K562 (cell line): ENCODE measurements around the gene CARD9. TPM values are rescaled to one million over a fixed set of nuclear protein-coding genes. Genes with fewer than 3 reads are reported as not detected.

ENCODE experiments used
- ATAC-seq: fragments of 200-7000 bp; cut with Tn5 transposase; 3 replicates; pipeline ENCODE4 v1.9.1; 2020; ENCODE audit warnings: moderate library complexity
- BruUV-seq: library from RNA; stranded (reverse); fragments of 400-500 nt; replicated peaks from 2 replicates; lab custom pipeline; 2021; lab: Mats Ljungman, UMichigan
- CTCF ChIA-PET: fragments of 300-600 bp; formaldehyde crosslinking; extraction: SDS; loops from one replicate; lab custom pipeline; 2021; ENCODE audit warnings: low intra/inter-chr PET ratio; lab: Yijun Ruan, JAX
- POLR2A ChIA-PET: fragments of 300-600, 350-650 bp; sonication (Branson Sonifier 250); formaldehyde crosslinking; extraction: SDS; loops from one replicate; lab custom pipeline; 2021; ENCODE audit warnings: antibody characterized with exemption, inconsistent platforms; lab: Yijun Ruan, JAX
- DNase-seq, 4 experiments: peaks; one replicate each; pipeline versions ENCODE4 v3.0.0 to v3.0.0-alpha.2; 2011 to 2018; ENCODE audit warnings: low spot score in 3 of 4, mixed read lengths in 3 of 4; ENCODE audit errors: extremely low read depth in 1 of 4
- FAIRE-seq: peaks from 2 replicates; lab custom pipeline; 2011; peaks lifted over from hg19 to GRCh38; lab: Jason Lieb, UNC
- H2AFZ ChIP-seq: 2 replicates; pipeline ENCODE4 v1.6.0; 2011; ENCODE audit warnings: low read depth, low read length, control low read depth, inconsistent platforms
- H3K27ac ChIP-seq: fragments of 200-600 bp; 3 replicates; pipeline ENCODE4 v1.8.0; 2011; ENCODE audit warnings: low read depth, mild to moderate bottlenecking, control low read depth, inconsistent platforms, low read length, moderate library complexity, mixed read lengths; ENCODE audit errors: extremely low read depth
- H3K27me3 ChIP-seq, 2 experiments: fragments of 300-600 bp in 1 of 2; 2 replicates in 1 of 2; 3 replicates in 1 of 2; pipeline versions ENCODE4 v1.6.0 to v1.8.0; 2011; ENCODE audit warnings: inconsistent platforms in 2 of 2, low read length in 2 of 2, mild to moderate bottlenecking in 1 of 2, mixed read lengths in 1 of 2, moderate library complexity in 1 of 2; ENCODE audit not compliant: control insufficient read depth in 2 of 2, insufficient read depth in 2 of 2
- H3K36me3 ChIP-seq: fragments of 300-600 bp; 3 replicates; pipeline ENCODE4 v1.8.0; 2011; ENCODE audit warnings: mild to moderate bottlenecking, low read length, inconsistent platforms; ENCODE audit not compliant: control insufficient read depth, insufficient read depth
- H3K4me1 ChIP-seq, 2 experiments: fragments of 200-600 bp in 1 of 2; replicated peaks in 1 of 2; 2 replicates in 1 of 2; 3 replicates in 1 of 2; pipeline versions ENCODE4 v1.5.1 to v1.8.0; 2011; ENCODE audit warnings: inconsistent platforms in 2 of 2, low read length in 2 of 2, mild to moderate bottlenecking in 1 of 2, mixed read lengths in 1 of 2, moderate library complexity in 1 of 2; ENCODE audit not compliant: control insufficient read depth in 2 of 2, insufficient read depth in 2 of 2
- H3K4me2 ChIP-seq: 2 replicates; pipeline ENCODE4 v1.6.1; 2011; ENCODE audit warnings: low read length, control low read depth, inconsistent platforms, mixed read lengths; ENCODE audit not compliant: insufficient read depth
- H3K4me3 ChIP-seq: fragments of 200-600 bp; sonication (generic), shearing (Covaris generic); 2 replicates; pipeline ENCODE4 v1.5.1; 2016; ENCODE audit warnings: control low read depth, inconsistent platforms
- H3K79me2 ChIP-seq: fragments of 200-600 bp; 3 replicates; pipeline ENCODE4 v1.8.0; 2011; ENCODE audit warnings: low read length, inconsistent platforms; ENCODE audit not compliant: control insufficient read depth, insufficient read depth
- H3K9ac ChIP-seq, 2 experiments: 2 replicates each; pipeline versions ENCODE4 v1.6.0 to v1.6.1; 2011; ENCODE audit warnings: low read depth in 2 of 2, low read length in 2 of 2, control low read depth in 1 of 2, inconsistent platforms in 1 of 2, mild to moderate bottlenecking in 1 of 2, mixed read lengths in 1 of 2; ENCODE audit not compliant: insufficient read depth in 1 of 2
- H3K9me1 ChIP-seq: one replicate; pipeline ENCODE4 v1.6.0; 2011; ENCODE audit warnings: inconsistent platforms, mild to moderate bottlenecking, low read length, moderate library complexity; ENCODE audit not compliant: control insufficient read depth, insufficient read depth
- H3K9me3 ChIP-seq: replicated peaks from 2 replicates; pipeline ENCODE4 v1.5.1; 2011; ENCODE audit warnings: low read depth, low read length, inconsistent platforms; ENCODE audit not compliant: control insufficient read depth, insufficient read depth
- H4K20me1 ChIP-seq: replicated peaks from 2 replicates; pipeline ENCODE4 v1.6.1; 2011; ENCODE audit warnings: low read length, inconsistent platforms, mixed read lengths; ENCODE audit not compliant: control insufficient read depth, insufficient read depth
- ARID1B ChIP-seq: fragments of 450-650 bp; IDR thresholded peaks from 2 replicates; pipeline ENCODE4 v1.6.1; 2016; ENCODE audit warnings: antibody characterized with exemption, mild to moderate bottlenecking, inconsistent platforms
- CREBBP ChIP-seq: IDR thresholded peaks from one replicate; pipeline ENCODE4 v1.6.1; 2012; ENCODE audit warnings: low read depth, mild to moderate bottlenecking, control low read depth, inconsistent platforms, low read length
- FOSL1 ChIP-seq: fragments of 200-800 bp; sonication (Bioruptor generic); conservative IDR thresholded peaks from 2 replicates; pipeline ENCODE4 v1.6.1; 2016; ENCODE audit warnings: missing genetic modification characterization, missing compliant biosample characterization
- IRF2 ChIP-seq: sonication (generic); formaldehyde crosslinking; IDR thresholded peaks from 2 replicates; pipeline ENCODE4 v1.8.1; 2022; ENCODE audit warnings: mild to moderate bottlenecking, missing genetic modification reagents
- KLF16 ChIP-seq: IDR thresholded peaks from 2 replicates; pipeline ENCODE4 v1.6.1; 2016; ENCODE audit warnings: antibody characterized with exemption
- NFATC3 ChIP-seq: fragments of 450-650 bp; IDR thresholded peaks from 2 replicates; pipeline ENCODE4 v1.6.1; 2017; ENCODE audit warnings: mild to moderate bottlenecking
- NFIC ChIP-seq: fragments of 450-650 bp; IDR thresholded peaks from 2 replicates; pipeline ENCODE4 v1.6.1; 2017; ENCODE audit warnings: mild to moderate bottlenecking, inconsistent platforms
- STAT5A ChIP-seq: IDR thresholded peaks from 2 replicates; pipeline ENCODE4 v1.6.1; 2012; ENCODE audit warnings: low read length, inconsistent platforms, borderline replicate concordance
- ZNF12 ChIP-seq: sonication (generic); formaldehyde crosslinking; IDR thresholded peaks from 2 replicates; pipeline ENCODE4 v1.4.0; 2020; ENCODE audit warnings: mild to moderate bottlenecking, missing genetic modification reagents
- ZNF445 ChIP-seq: fragments of 250-450 bp; sonication (Bioruptor Pico); IDR thresholded peaks from 2 replicates; pipeline ENCODE4 v1.4.0; 2020; ENCODE audit warnings: low read depth, mild to moderate bottlenecking, moderate library complexity
- WGBS: fragments of 100-300 bp; shearing (Covaris generic); methylation state at CpG from one replicate; pipeline ENCODE4 v1.1.6; 2016; ENCODE audit warnings: low coverage, mixed read lengths; ENCODE audit not compliant: insufficient coverage; ENCODE audit errors: missing lambda C conversion rate; 5-methylcytosine and 5-hydroxymethylcytosine counted together
- in situ Hi-C: fragments of 300-500 bp; cut with MboI; formaldehyde crosslinking; loops from 4 replicates; pipeline ENCODE4 v1.15.0; 2018; ENCODE audit warnings: inconsistent platforms, mixed read lengths
- intact Hi-C: fragments of 100-400 bp; cut with micrococcal nuclease; formaldehyde crosslinking; loops from 2 replicates; pipeline ENCODE4 v1.14.2; 2022
- polyA plus RNA-seq, 8 experiments: library from polyadenylated mRNA; depleted of rRNA in 4 of 8; stranded (reverse) in 5 of 8; unstranded in 3 of 8; fragments of >200 nt; fragmentation: Nextera tagmentation in 2 of 8; fragmentation: Illumina TruSeq in 1 of 8; extraction: Ambion mirVana in 2 of 8; extraction: Trizol in 1 of 8; gene quantifications; 2 replicates each; pipeline versions ENCODE4 v1.2.1 to v1.2.3, GENCODE V29; 2011 to 2014; ENCODE audit warnings: inconsistent platforms in 1 of 8, missing spikeins in 1 of 8
- total RNA-seq, 7 experiments: library from RNA; depleted of rRNA in 6 of 7; stranded (reverse); fragments of >200 nt in 6 of 7; fragmentation: Illumina TruSeq in 2 of 7; extraction: Trizol in 2 of 7; gene quantifications; 2 replicates each; pipeline versions ENCODE4 v1.2.1 to v1.2.3, GENCODE V29; 2011 to 2021; ENCODE audit warnings: low replicate concordance in 1 of 7
- TF ChIP-seq, protein P1 (sequence below): fragments of 250-450 bp; sonication (Bioruptor Pico); IDR thresholded peaks from 2 replicates; pipeline ENCODE4 v1.5.0; 2021; ENCODE audit warnings: mild to moderate bottlenecking, borderline replicate concordance
- TF ChIP-seq, protein P2 (sequence below), 2 experiments: fragments of 450-650 bp in 1 of 2; sonication (generic) in 1 of 2; formaldehyde crosslinking in 1 of 2; IDR thresholded peaks; 2 replicates each; pipeline versions ENCODE4 v1.7.1 to v1.9.0; 2016 to 2022; ENCODE audit warnings: inconsistent platforms in 1 of 2, mild to moderate bottlenecking in 1 of 2, missing genetic modification reagents in 1 of 2

CARD9 gene
- total and polyA plus RNA-seq, 9 of the 15 experiments (the other 6 are each of a cell fraction or from before 2014, with no cell fraction given), result 1.7 to 53.0 (median 9.7) TPM

DNA sequence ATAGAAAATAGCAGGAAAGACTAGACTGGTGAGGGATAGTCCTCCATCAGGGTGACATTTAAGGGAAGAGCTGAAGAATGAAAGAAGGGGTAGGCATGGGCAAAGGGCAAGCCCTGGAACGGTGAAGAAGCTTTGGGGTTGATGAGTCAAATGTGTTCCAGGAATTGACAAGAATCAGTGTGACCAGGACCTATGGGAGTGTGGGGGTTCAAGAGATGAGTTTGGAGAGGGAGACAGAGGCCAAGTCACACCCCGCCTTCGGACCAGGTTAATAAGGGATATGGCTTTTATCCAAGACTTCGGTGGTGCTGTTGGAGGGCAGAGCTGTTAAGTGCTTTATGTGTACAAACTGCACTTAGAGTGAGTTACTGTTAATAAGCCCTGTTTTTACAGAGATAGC lies 37.9 kb upstream of the CARD9 start:
- Histone ChIP-seq H3K4me2 (peak overlapping the region; percentile 92), H3K36me3 (peaks cover 75% of the 10 kb centered on the region), H3K9me3 (no peaks in the 10 kb centered on the region), H3K27me3 (no peaks in the 10 kb centered on the region), H3K9me1 (no peaks in the 10 kb centered on the region), H3K27ac (peak overlapping the region; percentile 89), H3K9ac (peak overlapping the region; percentile 97 to 99), H3K4me3 (peak overlapping the region; percentile 82), H4K20me1 (no peaks in the 10 kb centered on the region; the same call in none of the 2 replicates), H2AFZ (no peak overlapping the region), H3K4me1 (peaks cover 16 to 34% of the 10 kb centered on the region in 2 experiments; a peak in 4 of 5 replicates), H3K79me2 (peaks cover 72% of the 10 kb centered on the region)
- ATAC-seq (no peak), FAIRE-seq (no peak), DNase-seq (peak in 2 of 4 experiments; percentile 47 to 60)
- intact Hi-C loops, result no loop called here
- ChIA-PET CTCF (no interaction called here), POLR2A (interaction anchor here (0.6 to 2.7 kb wide), 4 partner anchors 8 to 28 kb away, joined by 4 to 9 read pairs (median 6); partner anchors contain the start of gene INPP5E)
- in situ Hi-C loops, result no loop called here
- 1% methylated on average over 4 of the region's 4 CpGs for WGBS
- BruUV-seq, result TSS peak; percentile 70
- TF ChIP-seq ZNF445 (CRISPR knock-in tag) (no peak), FOSL1 (tag) (peak; percentile 43), KLF16 (no peak), NFIC (0 out of 2 replicates have a peak, but pooled peaks have one; percentile 20), ARID1B (peak; percentile 27; the same call in 1 of the 2 replicates), STAT5A (peak; percentile 41; the same call in 1 of the 2 replicates), NFATC3 (no peak), IRF2 (CRISPR knock-in tag) (no peak), ZNF12 (CRISPR knock-in tag) (0 out of 2 replicates have a peak, but pooled peaks have one; percentile 0), CREBBP (no peak)
- TF ChIP-seq, protein P1, sequence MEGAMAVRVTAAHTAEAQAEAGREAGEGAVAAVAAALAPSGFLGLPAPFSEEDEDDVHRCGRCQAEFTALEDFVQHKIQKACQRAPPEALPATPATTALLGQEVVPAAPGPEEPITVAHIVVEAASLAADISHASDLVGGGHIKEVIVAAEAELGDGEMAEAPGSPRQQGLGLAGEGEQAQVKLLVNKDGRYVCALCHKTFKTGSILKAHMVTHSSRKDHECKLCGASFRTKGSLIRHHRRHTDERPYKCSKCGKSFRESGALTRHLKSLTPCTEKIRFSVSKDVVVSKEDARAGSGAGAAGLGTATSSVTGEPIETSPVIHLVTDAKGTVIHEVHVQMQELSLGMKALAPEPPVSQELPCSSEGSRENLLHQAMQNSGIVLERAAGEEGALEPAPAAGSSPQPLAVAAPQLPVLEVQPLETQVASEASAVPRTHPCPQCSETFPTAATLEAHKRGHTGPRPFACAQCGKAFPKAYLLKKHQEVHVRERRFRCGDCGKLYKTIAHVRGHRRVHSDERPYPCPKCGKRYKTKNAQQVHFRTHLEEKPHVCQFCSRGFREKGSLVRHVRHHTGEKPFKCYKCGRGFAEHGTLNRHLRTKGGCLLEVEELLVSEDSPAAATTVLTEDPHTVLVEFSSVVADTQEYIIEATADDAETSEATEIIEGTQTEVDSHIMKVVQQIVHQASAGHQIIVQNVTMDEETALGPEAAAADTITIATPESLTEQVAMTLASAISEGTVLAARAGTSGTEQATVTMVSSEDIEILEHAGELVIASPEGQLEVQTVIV (CRISPR knock-in tag), result no peak
- TF ChIP-seq, protein P2, sequence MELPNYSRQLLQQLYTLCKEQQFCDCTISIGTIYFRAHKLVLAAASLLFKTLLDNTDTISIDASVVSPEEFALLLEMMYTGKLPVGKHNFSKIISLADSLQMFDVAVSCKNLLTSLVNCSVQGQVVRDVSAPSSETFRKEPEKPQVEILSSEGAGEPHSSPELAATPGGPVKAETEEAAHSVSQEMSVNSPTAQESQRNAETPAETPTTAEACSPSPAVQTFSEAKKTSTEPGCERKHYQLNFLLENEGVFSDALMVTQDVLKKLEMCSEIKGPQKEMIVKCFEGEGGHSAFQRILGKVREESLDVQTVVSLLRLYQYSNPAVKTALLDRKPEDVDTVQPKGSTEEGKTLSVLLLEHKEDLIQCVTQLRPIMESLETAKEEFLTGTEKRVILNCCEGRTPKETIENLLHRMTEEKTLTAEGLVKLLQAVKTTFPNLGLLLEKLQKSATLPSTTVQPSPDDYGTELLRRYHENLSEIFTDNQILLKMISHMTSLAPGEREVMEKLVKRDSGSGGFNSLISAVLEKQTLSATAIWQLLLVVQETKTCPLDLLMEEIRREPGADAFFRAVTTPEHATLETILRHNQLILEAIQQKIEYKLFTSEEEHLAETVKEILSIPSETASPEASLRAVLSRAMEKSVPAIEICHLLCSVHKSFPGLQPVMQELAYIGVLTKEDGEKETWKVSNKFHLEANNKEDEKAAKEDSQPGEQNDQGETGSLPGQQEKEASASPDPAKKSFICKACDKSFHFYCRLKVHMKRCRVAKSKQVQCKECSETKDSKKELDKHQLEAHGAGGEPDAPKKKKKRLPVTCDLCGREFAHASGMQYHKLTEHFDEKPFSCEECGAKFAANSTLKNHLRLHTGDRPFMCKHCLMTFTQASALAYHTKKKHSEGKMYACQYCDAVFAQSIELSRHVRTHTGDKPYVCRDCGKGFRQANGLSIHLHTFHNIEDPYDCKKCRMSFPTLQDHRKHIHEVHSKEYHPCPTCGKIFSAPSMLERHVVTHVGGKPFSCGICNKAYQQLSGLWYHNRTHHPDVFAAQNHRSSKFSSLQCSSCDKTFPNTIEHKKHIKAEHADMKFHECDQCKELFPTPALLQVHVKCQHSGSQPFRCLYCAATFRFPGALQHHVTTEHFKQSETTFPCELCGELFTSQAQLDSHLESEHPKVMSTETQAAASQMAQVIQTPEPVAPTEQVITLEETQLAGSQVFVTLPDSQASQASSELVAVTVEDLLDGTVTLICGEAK (IDR thresholded peaks at IDR 0.05), result no peak
- TF ChIP-seq, protein P2 (CRISPR knock-in tag; IDR thresholded peaks at IDR 0.05), result no peak
